Activated CD8-positive, alpha-beta T cell treated with anti-CD3 and anti-CD28 coated beads, Interleukin-2, amount 10 ng/mL, durations not matched to agents 7 days and 5 days (primary cell): ENCODE measurements around the gene SEMA3C. TPM values are rescaled to one million over a fixed set of nuclear protein-coding genes. Genes with fewer than 3 reads are reported as not detected.

Source experiments
- ATAC-seq: fragments of 150-1000 bp; cut with Tn5 transposase; one replicate; pipeline ENCODE4 v1.10.0; 2021; ENCODE audit warnings: moderate library complexity
- CTCF ChIA-PET: fragments of 350-600 bp; sonication (Branson Sonifier 250); formaldehyde crosslinking; loops from one replicate; lab custom pipeline; 2021; ENCODE audit warnings: antibody characterized with exemption; lab: Charles Lee
- POLR2A ChIA-PET: fragments of 350-600 bp; sonication (Branson Sonifier 250); formaldehyde crosslinking; loops from one replicate; lab custom pipeline; 2021; ENCODE audit warnings: antibody characterized with exemption; lab: Charles Lee
- DNase-seq: peaks from one replicate; pipeline ENCODE4 v3.0.0-alpha.2; 2020
- H3K27ac Mint-ChIP-seq: one replicate; pipeline ENCODE4 v1.8.0; 2021; ENCODE audit warnings: mild to moderate bottlenecking, mixed read lengths
- H3K27me3 Mint-ChIP-seq: one replicate; pipeline ENCODE4 v1.8.0; 2021; ENCODE audit warnings: low read depth, mixed read lengths
- H3K36me3 Mint-ChIP-seq: one replicate; pipeline ENCODE4 v1.8.0; 2021; ENCODE audit warnings: low read depth, mixed read lengths
- H3K4me1 Mint-ChIP-seq: one replicate; pipeline ENCODE4 v1.8.0; 2021; ENCODE audit warnings: low read depth, mixed read lengths
- H3K4me3 Mint-ChIP-seq: one replicate; pipeline ENCODE4 v1.8.0; 2021; ENCODE audit warnings: mild to moderate bottlenecking, mixed read lengths
- H3K9me3 Mint-ChIP-seq: one replicate; pipeline ENCODE4 v1.8.0; 2022; ENCODE audit warnings: mixed read lengths; ENCODE audit not compliant: insufficient read depth
- total RNA-seq, 2 experiments: library from RNA; stranded (reverse); gene quantifications; one replicate each; pipeline ENCODE4 v1.2.3, GENCODE V29; 2021

SEMA3C gene
- total RNA-seq, 2 experiments from 2014 or later, result not detected

DNA sequence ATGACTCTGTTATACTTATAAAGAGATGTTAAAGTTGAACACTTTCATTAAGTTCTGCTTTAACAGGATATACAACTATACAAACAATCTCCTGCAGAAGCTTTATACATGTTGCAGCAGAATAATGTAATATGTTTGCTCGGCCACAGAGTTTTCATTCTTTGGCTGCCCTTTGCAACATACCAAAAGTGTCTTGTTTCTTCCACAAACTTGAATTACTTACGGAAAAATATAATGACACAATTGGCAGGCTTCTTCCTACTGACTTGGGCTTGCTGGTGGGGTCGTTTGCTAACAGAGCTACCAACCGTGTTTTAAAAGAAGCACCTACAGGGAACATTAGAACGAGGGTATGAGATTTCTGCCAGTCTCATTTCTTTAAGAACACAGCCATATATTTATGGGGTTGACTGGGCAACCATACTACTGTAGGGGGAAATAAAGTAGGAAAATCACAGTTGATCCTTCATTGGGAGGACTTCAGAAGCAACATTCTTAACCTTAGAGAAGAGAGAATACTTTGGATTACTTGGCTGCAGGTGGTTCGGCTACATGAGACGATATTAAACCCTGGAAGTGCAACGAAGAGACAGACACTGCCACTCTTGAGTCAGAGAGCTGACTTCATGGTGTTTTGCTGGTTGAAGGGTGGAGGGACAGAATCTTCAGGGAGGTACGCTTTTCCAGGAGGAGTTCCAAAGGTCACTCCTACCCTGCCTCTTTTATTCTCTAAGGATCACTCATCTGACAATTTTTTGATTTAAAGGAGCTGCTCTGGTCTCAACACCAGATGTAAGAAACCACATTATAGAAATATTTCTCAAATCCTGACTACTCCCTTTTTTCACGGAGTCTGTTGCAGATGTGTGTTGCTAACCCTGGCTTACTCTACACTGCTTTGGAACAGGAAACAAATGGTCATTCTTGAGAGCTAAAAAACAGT is 123.9 kb downstream of the SEMA3C start:
- Mint-ChIP-seq H3K27ac (no peak overlapping the region), H3K27me3 (no peaks in the 10 kb centered on the region), H3K4me1 (no peaks in the 10 kb centered on the region), H3K9me3 (no peaks in the 10 kb centered on the region), H3K4me3 (no peak overlapping the region), H3K36me3 (no peaks in the 10 kb centered on the region)
- ChIA-PET POLR2A (no interaction called here), CTCF (no interaction called here)
- no peak for ATAC-seq
- DNase-seq, result no peak

DNA sequence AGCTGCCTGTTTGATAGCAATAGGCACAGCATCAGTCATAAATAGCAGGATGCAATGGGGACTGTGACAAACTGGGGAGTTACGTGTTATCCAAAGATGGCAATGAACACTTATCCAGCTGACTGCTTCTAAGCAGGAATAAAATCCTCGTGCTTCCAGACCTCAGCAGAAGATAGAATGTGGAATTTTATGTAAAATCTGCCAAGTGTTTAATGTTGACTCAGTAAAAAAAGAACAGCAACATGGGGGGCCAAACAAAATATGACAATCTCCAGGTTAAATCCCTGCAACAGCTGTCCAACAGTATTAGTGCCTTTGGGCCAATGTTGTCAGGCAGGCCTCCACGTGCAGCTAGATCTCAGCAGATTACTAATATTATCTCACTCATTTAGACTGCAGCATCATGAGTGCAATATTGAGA is 127.3 kb downstream of the SEMA3C start:
- DNase-seq (no peak), ATAC-seq (no peak)
- H3K36me3 Mint-ChIP-seq, result no peaks in the 10 kb centered on the region
- H3K27me3 Mint-ChIP-seq, result no peaks in the 10 kb centered on the region
- ChIA-PET CTCF (no interaction called here), POLR2A (no interaction called here)
- H3K4me3 Mint-ChIP-seq, result no peak overlapping the region
- no peaks in the 10 kb centered on the region for H3K4me1 Mint-ChIP-seq
- H3K27ac Mint-ChIP-seq, result no peak overlapping the region
- H3K9me3 Mint-ChIP-seq, result no peaks in the 10 kb centered on the region

DNA sequence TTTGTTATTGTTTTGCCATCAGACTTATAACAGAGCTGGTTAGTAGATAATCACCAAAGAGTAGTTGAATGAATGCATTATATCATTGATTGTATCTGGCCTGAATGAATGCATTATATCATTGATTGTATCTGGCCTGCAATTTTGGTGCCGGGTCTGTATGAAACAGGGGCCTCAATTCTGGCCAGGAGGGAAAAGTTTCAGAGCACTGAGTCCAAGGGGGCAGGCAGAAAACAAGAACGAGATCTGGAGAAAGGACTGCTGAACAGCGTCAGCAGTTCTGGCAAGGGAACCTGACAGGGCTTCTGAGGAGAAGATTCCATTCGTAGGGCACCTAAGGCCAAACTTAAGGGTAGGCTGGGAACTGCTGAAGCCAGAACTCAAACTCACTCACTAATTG is 128.0 kb downstream of the SEMA3C start:
- ATAC-seq (no peak), DNase-seq (no peak)
- H3K36me3 Mint-ChIP-seq, result no peaks in the 10 kb centered on the region
- H3K4me1 Mint-ChIP-seq, result no peaks in the 10 kb centered on the region
- no peak overlapping the region for H3K4me3 Mint-ChIP-seq
- CTCF ChIA-PET, result no interaction called here
- H3K9me3 Mint-ChIP-seq, result no peaks in the 10 kb centered on the region
- POLR2A ChIA-PET, result no interaction called here
- H3K27ac Mint-ChIP-seq, result no peak overlapping the region
- H3K27me3 Mint-ChIP-seq, result no peaks in the 10 kb centered on the region

DNA sequence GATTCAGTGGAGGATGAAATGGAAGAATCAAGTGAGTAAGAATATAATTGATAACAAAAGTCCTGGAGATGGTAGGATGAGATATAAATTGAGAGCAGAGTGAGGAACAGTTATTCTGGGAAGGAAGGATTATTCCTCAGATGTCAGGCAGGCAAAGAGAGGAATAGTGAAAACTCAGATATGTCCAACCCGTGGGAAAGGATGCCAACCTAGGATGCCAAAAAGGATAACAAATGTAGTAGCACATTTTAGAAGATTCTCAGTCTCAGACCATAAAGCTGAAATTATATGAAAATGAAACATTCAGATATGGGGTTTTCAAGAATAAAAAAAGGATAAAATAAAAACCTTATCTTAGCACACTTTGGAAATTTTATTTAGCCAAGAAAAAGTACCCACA is 131.1 kb downstream of the SEMA3C start:
- ATAC-seq (no peak), DNase-seq (no peak)
- Mint-ChIP-seq H3K36me3 (no peaks in the 10 kb centered on the region), H3K4me1 (no peaks in the 10 kb centered on the region), H3K4me3 (no peak overlapping the region), H3K9me3 (no peaks in the 10 kb centered on the region), H3K27me3 (no peaks in the 10 kb centered on the region), H3K27ac (no peak overlapping the region)
- POLR2A ChIA-PET, result no interaction called here
- CTCF ChIA-PET, result no interaction called here

DNA sequence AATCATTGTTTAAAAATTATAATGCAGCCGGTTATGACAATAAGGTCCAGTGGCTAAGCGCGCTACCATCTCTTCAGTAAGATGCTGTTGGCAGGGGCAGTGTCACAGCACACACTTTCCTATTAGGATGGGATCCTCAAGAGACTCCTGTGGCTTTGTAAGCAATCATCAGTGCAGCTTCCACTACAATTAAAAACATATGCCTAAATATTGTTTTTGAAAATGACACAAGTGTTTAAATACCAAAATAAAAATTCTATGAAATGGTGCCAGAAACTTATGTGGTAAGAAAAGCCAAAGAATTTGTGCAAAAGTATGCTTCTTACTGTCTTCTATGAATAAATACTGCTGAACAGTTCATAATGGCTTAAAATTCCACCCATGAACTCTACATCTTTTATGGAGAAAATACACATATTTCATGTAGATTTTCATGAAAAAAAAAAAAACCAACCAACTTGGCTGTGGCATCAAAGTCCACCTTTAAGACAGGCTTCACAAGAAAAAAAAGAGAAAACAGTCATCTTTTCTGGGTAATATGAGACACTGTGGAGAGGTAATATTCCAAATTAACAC is 132.8 kb downstream of the SEMA3C start:
- Mint-ChIP-seq H3K27me3 (no peaks in the 10 kb centered on the region), H3K27ac (no peak overlapping the region), H3K4me1 (no peaks in the 10 kb centered on the region), H3K36me3 (no peaks in the 10 kb centered on the region), H3K4me3 (no peak overlapping the region), H3K9me3 (no peaks in the 10 kb centered on the region)
- ChIA-PET CTCF (no interaction called here), POLR2A (no interaction called here)
- DNase-seq (no peak), ATAC-seq (no peak)

DNA sequence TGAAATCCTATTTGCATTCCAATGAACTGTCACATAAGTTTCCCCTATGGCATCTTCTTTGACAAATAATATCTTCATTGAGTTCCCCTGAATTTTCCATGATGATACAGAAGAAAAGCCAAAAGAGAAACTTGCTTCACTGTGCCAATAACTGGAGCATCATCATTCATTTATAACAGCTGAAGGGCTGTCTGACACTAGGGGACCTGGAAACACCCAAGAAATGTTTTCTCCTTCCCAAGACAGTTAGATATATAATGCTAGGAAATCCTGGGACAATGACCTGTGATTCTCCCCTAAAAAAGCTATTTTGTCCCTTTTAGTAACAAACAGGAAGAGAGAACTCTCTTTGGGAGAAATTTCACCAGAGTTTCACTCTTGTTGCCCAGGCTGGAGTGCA is 133.6 kb downstream of the SEMA3C start:
- H3K9me3 Mint-ChIP-seq, result no peaks in the 10 kb centered on the region
- POLR2A ChIA-PET, result no interaction called here
- no peaks in the 10 kb centered on the region for H3K27me3 Mint-ChIP-seq
- CTCF ChIA-PET, result no interaction called here
- DNase-seq (no peak), ATAC-seq (no peak)
- no peaks in the 10 kb centered on the region for H3K36me3 Mint-ChIP-seq
- no peak overlapping the region for H3K27ac Mint-ChIP-seq
- H3K4me1 Mint-ChIP-seq, result no peaks in the 10 kb centered on the region
- H3K4me3 Mint-ChIP-seq, result no peak overlapping the region

DNA sequence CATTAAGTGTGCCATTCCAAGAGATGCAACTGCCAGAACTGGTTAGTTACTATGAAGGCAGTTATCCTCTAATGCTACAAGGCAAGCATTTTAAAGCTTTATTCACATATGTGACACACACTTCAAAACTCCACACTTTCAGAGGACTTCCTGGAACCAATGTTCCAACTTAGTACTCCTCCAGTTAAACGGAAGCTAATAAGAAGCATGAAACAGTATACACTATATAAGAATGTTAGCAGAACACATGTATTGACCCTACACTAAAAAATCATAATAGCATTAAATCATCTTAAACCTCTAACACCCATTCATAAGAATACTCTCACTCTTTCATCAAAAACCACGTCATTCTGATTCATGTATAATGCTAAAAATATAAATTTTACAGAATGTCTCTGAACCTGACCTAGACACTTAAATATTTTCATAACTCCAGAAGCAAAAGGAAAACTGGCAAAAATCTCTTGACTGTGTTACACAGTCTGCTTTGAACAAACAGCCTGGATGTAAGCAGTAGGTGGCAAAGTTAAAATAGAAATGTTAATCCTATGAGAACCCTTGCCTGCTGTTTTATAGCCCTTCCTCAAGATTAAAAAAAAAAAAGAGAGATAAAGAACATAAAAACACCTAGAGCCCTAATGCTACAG is 135.0 kb downstream of the SEMA3C start:
- H3K27me3 Mint-ChIP-seq, result no peaks in the 10 kb centered on the region
- H3K36me3 Mint-ChIP-seq, result no peaks in the 10 kb centered on the region
- ATAC-seq (no peak), DNase-seq (no peak)
- H3K4me3 Mint-ChIP-seq, result no peak overlapping the region
- no peak overlapping the region for H3K27ac Mint-ChIP-seq
- CTCF ChIA-PET, result no interaction called here
- H3K9me3 Mint-ChIP-seq, result no peaks in the 10 kb centered on the region
- POLR2A ChIA-PET, result no interaction called here
- no peaks in the 10 kb centered on the region for H3K4me1 Mint-ChIP-seq

DNA sequence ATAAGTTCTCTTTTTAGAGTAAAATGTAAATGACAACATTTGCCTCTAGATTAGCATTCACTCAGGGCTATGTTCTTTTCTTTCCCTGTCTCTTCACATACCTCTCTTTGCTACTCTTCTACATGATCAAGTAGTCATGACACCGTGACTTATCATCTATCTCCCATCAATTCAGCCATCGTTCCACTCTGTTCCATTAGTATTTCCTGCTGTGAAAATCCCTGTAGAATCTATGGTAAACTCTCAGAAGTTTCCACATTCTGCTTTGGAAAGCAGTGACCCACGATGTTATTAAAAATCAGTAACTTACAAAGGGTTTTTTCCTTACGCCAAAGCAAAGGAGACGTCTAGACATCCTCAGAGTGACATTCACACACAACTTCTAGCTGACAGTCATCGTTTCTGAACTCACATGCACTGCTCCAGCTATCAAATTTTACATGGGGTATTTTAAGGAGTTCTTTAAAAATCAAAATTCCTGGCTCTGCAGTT is 135.6 kb downstream of the SEMA3C start:
- Mint-ChIP-seq H3K9me3 (no peaks in the 10 kb centered on the region), H3K27ac (no peak overlapping the region), H3K36me3 (no peaks in the 10 kb centered on the region), H3K27me3 (no peaks in the 10 kb centered on the region), H3K4me1 (no peaks in the 10 kb centered on the region), H3K4me3 (no peak overlapping the region)
- DNase-seq (no peak), ATAC-seq (no peak)
- CTCF ChIA-PET, result no interaction called here
- POLR2A ChIA-PET, result no interaction called here

DNA sequence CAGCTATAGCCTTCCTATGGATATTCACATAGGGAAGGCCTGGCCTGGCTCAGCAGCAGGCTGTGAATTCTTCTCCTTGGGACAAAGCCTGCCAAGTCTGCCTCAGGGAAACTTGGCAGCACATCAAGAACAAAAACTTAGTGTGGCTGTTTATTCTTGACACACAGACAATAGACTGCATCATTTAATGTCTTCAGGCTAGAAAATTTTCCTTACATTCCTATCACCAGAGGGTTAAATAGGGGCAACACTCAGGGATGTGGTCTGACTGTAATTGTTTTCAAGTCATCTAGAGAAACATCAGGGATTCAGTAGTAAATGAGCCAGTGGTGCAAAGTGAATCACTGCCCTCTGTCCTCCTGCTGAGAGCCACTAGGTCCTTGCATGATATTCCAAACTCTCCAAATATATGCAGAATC is 137.3 kb downstream of the SEMA3C start:
- Mint-ChIP-seq H3K9me3 (no peaks in the 10 kb centered on the region), H3K27ac (no peak overlapping the region), H3K4me1 (no peaks in the 10 kb centered on the region), H3K27me3 (no peaks in the 10 kb centered on the region), H3K4me3 (no peak overlapping the region), H3K36me3 (no peaks in the 10 kb centered on the region)
- no peak for DNase-seq
- ChIA-PET CTCF (no interaction called here), POLR2A (no interaction called here)
- no peak for ATAC-seq

DNA sequence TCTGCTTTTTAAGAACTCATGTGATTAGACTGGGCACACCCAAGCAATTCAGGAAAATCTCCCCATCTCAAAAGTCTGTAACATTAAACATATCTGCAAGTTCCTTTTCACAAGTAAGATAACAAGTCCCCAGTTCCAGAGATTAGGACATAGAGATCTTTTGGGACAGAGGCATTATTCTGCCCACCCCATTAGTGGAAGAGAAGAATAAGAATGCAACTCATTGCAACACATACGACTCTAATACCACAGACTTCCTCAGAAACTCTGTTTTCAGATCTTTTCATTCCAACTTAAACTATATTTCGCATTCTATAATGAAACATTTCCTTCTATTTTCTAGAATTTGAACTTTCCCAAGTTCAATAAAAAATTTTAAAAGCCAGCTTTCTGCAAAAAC is 137.7 kb downstream of the SEMA3C start:
- CTCF ChIA-PET, result no interaction called here
- H3K9me3 Mint-ChIP-seq, result no peaks in the 10 kb centered on the region
- no peak overlapping the region for H3K4me3 Mint-ChIP-seq

DNA sequence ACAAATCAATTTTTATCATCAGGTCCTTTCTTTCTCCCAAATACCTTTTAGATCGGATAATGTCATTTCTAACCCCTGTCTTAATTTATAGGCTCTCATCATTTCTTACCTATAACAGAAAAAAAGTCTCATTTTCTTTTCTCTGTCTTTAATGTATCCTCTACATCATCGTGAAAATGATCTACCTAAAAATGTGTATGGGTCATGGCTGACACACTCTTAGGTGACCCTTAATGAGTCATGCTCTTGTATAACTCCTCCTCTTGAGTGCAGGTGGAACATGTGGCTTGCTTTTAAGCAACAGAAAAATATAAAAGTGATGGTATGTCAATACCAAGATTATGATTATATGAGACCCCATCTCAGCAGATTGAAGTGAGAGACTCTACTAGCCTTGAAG is 139.4 kb downstream of the SEMA3C start:
- Mint-ChIP-seq H3K4me3 (no peak overlapping the region), H3K4me1 (no peaks in the 10 kb centered on the region), H3K9me3 (no peaks in the 10 kb centered on the region), H3K27me3 (no peaks in the 10 kb centered on the region), H3K36me3 (no peaks in the 10 kb centered on the region), H3K27ac (no peak overlapping the region)
- no peak for DNase-seq
- POLR2A ChIA-PET, result no interaction called here
- ATAC-seq, result no peak
- CTCF ChIA-PET, result no interaction called here

More for the DNA sequence above, 137.7 kb downstream of the SEMA3C start:
- POLR2A ChIA-PET, result no interaction called here
- Mint-ChIP-seq H3K27ac (no peak overlapping the region), H3K4me1 (no peaks in the 10 kb centered on the region), H3K36me3 (no peaks in the 10 kb centered on the region), H3K27me3 (no peaks in the 10 kb centered on the region)
- DNase-seq (no peak), ATAC-seq (no peak)

DNA sequence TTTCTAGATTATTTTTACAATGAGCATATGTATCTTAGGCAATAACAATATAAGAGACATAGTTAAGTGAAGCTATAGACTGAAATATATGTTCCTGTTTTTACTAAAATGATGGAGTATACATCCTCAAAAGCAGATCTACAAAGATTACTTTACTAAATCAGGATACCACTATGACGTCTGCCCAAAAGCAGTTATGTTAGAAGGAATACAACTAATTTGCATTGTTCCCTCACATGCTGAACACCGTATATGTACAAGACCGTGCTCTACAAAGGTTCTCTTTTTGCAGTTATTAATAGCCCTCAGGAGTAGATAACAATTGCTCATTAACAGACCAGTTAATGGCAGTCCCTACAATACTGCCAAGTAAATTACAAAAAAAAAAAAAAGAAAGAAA is 143.0 kb downstream of the SEMA3C start:
- DNase-seq (no peak), ATAC-seq (no peak)
- H3K27me3 Mint-ChIP-seq, result no peaks in the 10 kb centered on the region
- ChIA-PET CTCF (no interaction called here), POLR2A (no interaction called here)
- H3K4me1 Mint-ChIP-seq, result no peaks in the 10 kb centered on the region
- H3K4me3 Mint-ChIP-seq, result no peak overlapping the region
- no peaks in the 10 kb centered on the region for H3K36me3 Mint-ChIP-seq
- no peak overlapping the region for H3K27ac Mint-ChIP-seq
- H3K9me3 Mint-ChIP-seq, result no peaks in the 10 kb centered on the region
